Ovary (tissue), 3 donors: ENCODE results near the gene GRAP2.

Experiments used
- CTCF ChIP-seq, 3 donors: fragments of 450-650 bp in 2 of 3; fragments of 200-600 bp in 1 of 3; IDR thresholded peaks; one replicate each; pipeline versions ENCODE4 v1.5.1 to v1.8.0; 2016 to 2022; ENCODE audit warnings: antibody characterized with exemption in 3 of 3, mild to moderate bottlenecking in 1 of 3
- EP300 ChIP-seq: sonication (generic); formaldehyde crosslinking; IDR thresholded peaks from one replicate; pipeline ENCODE4 v1.6.1; 2017; ENCODE audit warnings: antibody characterized with exemption
- POLR2A ChIP-seq: fragments of 450-650 bp; IDR thresholded peaks from one replicate; pipeline ENCODE4 v1.6.1; 2017; ENCODE audit warnings: antibody characterized with exemption, mild to moderate bottlenecking, moderate library complexity
- donor health status: DM: no; HTN: no; CAD: no.

GRCh38 chr22:39958009-39958711 lies 57.3 kb downstream of the GRAP2 start:
- TF ChIP-seq CTCF (IDR thresholded peaks at IDR 0.05) (no peak), POLR2A (no peak), EP300 (no peak)
